Smooth muscle cell (in vitro differentiated cells): ENCODE results near the gene MAGI1. TPM values are rescaled to one million over a fixed set of nuclear protein-coding genes. Genes with fewer than 3 reads are reported as not detected.

Source experiments
- DNase-seq: peaks from one replicate; lab custom pipeline; 2025; ENCODE audit not compliant: unreplicated experiment; lab: John Stamatoyannopoulos, UW
- H2AFZ ChIP-seq: fragments of 200-600 bp; sonication (generic); 2 replicates; pipeline ENCODE4 v1.6.0; 2016; ENCODE audit warnings: antibody characterized with exemption, low read depth, mild to moderate bottlenecking
- H3F3A ChIP-seq: fragments of 200-600 bp; sonication (generic); 2 replicates; pipeline ENCODE4 v1.6.0; 2017; ENCODE audit warnings: antibody characterized with exemption, low read depth
- H3K27ac ChIP-seq: fragments of 200-600 bp; sonication (generic); 2 replicates; pipeline ENCODE4 v1.5.1; 2016; ENCODE audit warnings: low read depth, mild to moderate bottlenecking
- H3K27me3 ChIP-seq: fragments of 200-600 bp; sonication (generic); 2 replicates; pipeline ENCODE4 v1.6.1; 2016; ENCODE audit warnings: low read depth, mild to moderate bottlenecking
- H3K36me3 ChIP-seq: fragments of 200-600 bp; sonication (generic); 2 replicates; pipeline ENCODE4 v1.5.1; 2016; ENCODE audit warnings: low read depth
- H3K4me1 ChIP-seq: fragments of 200-600 bp; sonication (generic); 2 replicates; pipeline ENCODE4 v1.5.1; 2016; ENCODE audit warnings: low read depth
- H3K4me2 ChIP-seq: fragments of 200-600 bp; sonication (generic); 2 replicates; pipeline ENCODE4 v1.6.0; 2016; ENCODE audit warnings: mild to moderate bottlenecking
- H3K4me3 ChIP-seq: fragments of 200-600 bp; sonication (generic); 2 replicates; pipeline ENCODE4 v1.5.1; 2016; ENCODE audit warnings: mild to moderate bottlenecking
- H3K79me2 ChIP-seq: fragments of 200-600 bp; sonication (generic); 2 replicates; pipeline ENCODE4 v1.6.0; 2016; ENCODE audit warnings: low read depth, mild to moderate bottlenecking
- H3K9ac ChIP-seq: fragments of 200-600 bp; sonication (generic); 2 replicates; pipeline ENCODE4 v1.6.0; 2016; ENCODE audit warnings: low read depth
- H3K9me3 ChIP-seq: fragments of 200-600 bp; sonication (generic); replicated peaks from 2 replicates; pipeline ENCODE4 v1.5.1; 2016; ENCODE audit warnings: low read depth
- H4K20me1 ChIP-seq: fragments of 200-600 bp; sonication (generic); 2 replicates; pipeline ENCODE4 v1.6.0; 2016; ENCODE audit warnings: low read depth
- CTCF ChIP-seq: fragments of 200-600 bp; sonication (generic); IDR thresholded peaks from 2 replicates; pipeline ENCODE4 v1.5.1; 2017; ENCODE audit warnings: borderline replicate concordance, mild to moderate bottlenecking, antibody characterized with exemption; ENCODE audit not compliant: insufficient read depth, poor library complexity, severe bottlenecking
- WGBS: methylation state at CpG from one replicate; pipeline ENCODE4 v1.1.7; 2016; ENCODE audit warnings: low lambda C conversion rate; 5-methylcytosine and 5-hydroxymethylcytosine counted together
- polyA plus RNA-seq: library from polyadenylated mRNA; unstranded; fragments of >200 nt; fragmentation: Nextera tagmentation; extraction: Ambion mirVana; gene quantifications from 2 replicates; pipeline ENCODE4 v1.2.1, GENCODE V29; 2016
- total RNA-seq: library from RNA; depleted of rRNA; stranded (reverse); fragments of >200 nt; gene quantifications from 2 replicates; pipeline ENCODE4 v1.2.3, GENCODE V29; 2014

MAGI1 gene
- total and polyA plus RNA-seq, 2 experiments from 2014 or later: 9.9 to 23.3 TPM

- Histone ChIP-seq H3K4me2 (peak overlapping the region; percentile 19), H3K79me2 (peaks cover 3% of the 10 kb centered on the region), H3K9me3 (no peaks in the 10 kb centered on the region), H3F3A (peaks cover 3% of the 10 kb centered on the region), H3K27ac (peak overlapping the region; percentile 52), H3K4me3 (no peak overlapping the region), H3K27me3 (no peaks in the 10 kb centered on the region), H2AFZ (no peak overlapping the region), H3K4me1 (peaks cover 9% of the 10 kb centered on the region), H3K36me3 (no peaks in the 10 kb centered on the region), H3K9ac (no peak overlapping the region), H4K20me1 (peaks cover 11% of the 10 kb centered on the region)
- no peak for DNase-seq
- no peak for TF ChIP-seq CTCF
- WGBS: 78% methylated on average over 4 of the region's 4 CpGs
Measured at GRCh38 chr3:65979731-65980130, 59.0 kb downstream of the MAGI1 start.

- H3K9me3 ChIP-seq: no peaks in the 10 kb centered on the region
- H3K36me3 ChIP-seq: no peaks in the 10 kb centered on the region
- peak overlapping the region; percentile 52 for H3K27ac ChIP-seq
- peaks cover 11% of the 10 kb centered on the region for H4K20me1 ChIP-seq
- H3K27me3 ChIP-seq: no peaks in the 10 kb centered on the region
- peaks cover 3% of the 10 kb centered on the region for H3K79me2 ChIP-seq
- H3F3A ChIP-seq: peaks cover 3% of the 10 kb centered on the region
- no peak for DNase-seq
- no peak for TF ChIP-seq CTCF
- peaks cover 9% of the 10 kb centered on the region for H3K4me1 ChIP-seq
- H2AFZ ChIP-seq: no peak overlapping the region
- H3K4me2 ChIP-seq: peak overlapping the region; percentile 19
- no peak overlapping the region for H3K9ac ChIP-seq
- 23% methylated on average over 6 of the region's 6 CpGs for WGBS
- no peak overlapping the region for H3K4me3 ChIP-seq
Measured at GRCh38 chr3:65979162-65979561, 59.6 kb downstream of the MAGI1 start.

GRCh38 chr3:65978116-65978515 is 60.6 kb downstream of the MAGI1 start:
- Histone ChIP-seq H2AFZ (no peak overlapping the region), H3K9me3 (no peaks in the 10 kb centered on the region), H3K79me2 (peaks cover 3% of the 10 kb centered on the region), H3K36me3 (no peaks in the 10 kb centered on the region), H3K4me3 (no peak overlapping the region), H4K20me1 (peaks cover 11% of the 10 kb centered on the region), H3K4me1 (peaks cover 9% of the 10 kb centered on the region), H3K27ac (peak overlapping the region; percentile 52), H3F3A (peaks cover 3% of the 10 kb centered on the region), H3K27me3 (no peaks in the 10 kb centered on the region), H3K4me2 (no peak overlapping the region), H3K9ac (no peak overlapping the region)
- no peak for TF ChIP-seq CTCF
- DNase-seq: no peak

- Histone ChIP-seq H3K4me3 (no peak overlapping the region), H3K27ac (no peak overlapping the region), H3K9me3 (no peaks in the 10 kb centered on the region), H2AFZ (no peak overlapping the region), H3K4me2 (no peak overlapping the region), H3F3A (peaks cover 3% of the 10 kb centered on the region), H3K36me3 (no peaks in the 10 kb centered on the region), H3K79me2 (peaks cover 10% of the 10 kb centered on the region), H3K4me1 (peaks cover 9% of the 10 kb centered on the region), H4K20me1 (peaks cover 17% of the 10 kb centered on the region), H3K9ac (no peak overlapping the region), H3K27me3 (no peaks in the 10 kb centered on the region)
- no peak for TF ChIP-seq CTCF
- WGBS: 91% methylated on average over 3 of the region's 3 CpGs
- no peak for DNase-seq
Measured at GRCh38 chr3:65975032-65975431, 63.7 kb downstream of the MAGI1 start.
